IMR-90 (cell line): ENCODE data around the gene FN3KRP. TPM values are rescaled to one million over a fixed set of nuclear protein-coding genes. Genes with fewer than 3 reads are reported as not detected.

Experiments
- ATAC-seq: fragments of 200-7000 bp; cut with Tn5 transposase; 2 replicates; pipeline ENCODE4 v1.9.1; 2020; ENCODE audit warnings: low read depth, mild to moderate bottlenecking, moderate library complexity
- BruUV-seq: library from RNA; stranded (reverse); fragments of 400-500 nt; replicated peaks from 2 replicates; lab custom pipeline; 2021; lab: Mats Ljungman, UMichigan
- CTCF ChIA-PET: fragments of 300-600 bp; formaldehyde crosslinking; extraction: SDS; loops from one replicate; lab custom pipeline; 2021; ENCODE audit warnings: antibody characterized with exemption; lab: Yijun Ruan, JAX
- POLR2A ChIA-PET: fragments of 300-600 bp; sonication (Branson Sonifier 250); formaldehyde crosslinking; loops from one replicate; lab custom pipeline; 2022; ENCODE audit warnings: antibody characterized with exemption; ENCODE audit not compliant: unreplicated experiment; lab: Charles Lee
- DNase-seq: peaks from one replicate; pipeline ENCODE4 v3.0.0; 2013
- H2AFZ ChIP-seq: replicated peaks from 2 replicates; pipeline ENCODE3; 2013; ENCODE audit warnings: low read length, mild to moderate bottlenecking; ENCODE audit not compliant: poor library complexity
- H2AK5ac ChIP-seq: 2 replicates; pipeline ENCODE4 v1.6.1; 2013; ENCODE audit warnings: low read depth, low read length, inconsistent platforms
- H2AK9ac ChIP-seq: replicated peaks from 2 replicates; pipeline ENCODE3; 2013; ENCODE audit warnings: mild to moderate bottlenecking, low read depth, low read length, moderate library complexity; ENCODE audit not compliant: poor library complexity
- H2BK120ac ChIP-seq: 2 replicates; pipeline ENCODE4 v1.6.1; 2013; ENCODE audit warnings: low read depth, low read length, inconsistent platforms
- H2BK15ac ChIP-seq: 3 replicates; pipeline ENCODE4 v1.6.1; 2013; ENCODE audit warnings: low read depth, low read length, inconsistent platforms
- H2BK20ac ChIP-seq: 2 replicates; pipeline ENCODE4 v1.6.1; 2013; ENCODE audit warnings: low read depth, mild to moderate bottlenecking, inconsistent platforms, low read length, moderate library complexity
- H2BK5ac ChIP-seq: 2 replicates; pipeline ENCODE4 v1.6.1; 2013; ENCODE audit warnings: mild to moderate bottlenecking, low read depth, low read length, inconsistent platforms; ENCODE audit not compliant: poor library complexity, severe bottlenecking
- H3K14ac ChIP-seq: replicated peaks from 2 replicates; pipeline ENCODE4 v1.6.1; 2013; ENCODE audit warnings: low read depth, low read length, inconsistent platforms
- H3K18ac ChIP-seq: 2 replicates; pipeline ENCODE4 v1.6.1; 2013; ENCODE audit warnings: low read depth, low read length, control low read depth
- H3K23ac ChIP-seq: 2 replicates; pipeline ENCODE4 v1.6.1; 2013; ENCODE audit warnings: low read depth, low read length, inconsistent platforms
- H3K27ac ChIP-seq: 2 replicates; pipeline ENCODE4 v1.5.1; 2013; ENCODE audit warnings: mild to moderate bottlenecking, control low read depth, low read length; ENCODE audit not compliant: insufficient read depth
- H3K27me3 ChIP-seq: 2 replicates; pipeline ENCODE4 v1.6.1; 2013; ENCODE audit warnings: low read length; ENCODE audit not compliant: control insufficient read depth, insufficient read depth
- H3K36me3 ChIP-seq: 2 replicates; pipeline ENCODE4 v1.6.1; 2013; ENCODE audit warnings: low read length, mixed read lengths; ENCODE audit not compliant: control insufficient read depth, insufficient read depth
- H3K4ac ChIP-seq: 2 replicates; pipeline ENCODE4 v1.6.1; 2013; ENCODE audit warnings: low read depth, low read length, inconsistent platforms
- H3K4me1 ChIP-seq: 2 replicates; pipeline ENCODE4 v1.6.1; 2013; ENCODE audit warnings: low read length, mixed read lengths; ENCODE audit not compliant: control insufficient read depth, insufficient read depth
- H3K4me2 ChIP-seq: 2 replicates; pipeline ENCODE4 v1.6.1; 2013; ENCODE audit warnings: low read depth, mild to moderate bottlenecking, control low read depth, low read length, moderate library complexity
- H3K4me3 ChIP-seq: 2 replicates; pipeline ENCODE4 v1.5.1; 2013; ENCODE audit warnings: low read depth, mild to moderate bottlenecking, control low read depth, low read length, moderate library complexity; ENCODE audit not compliant: insufficient read depth
- H3K56ac ChIP-seq: 2 replicates; pipeline ENCODE4 v1.6.1; 2013; ENCODE audit warnings: low read length, inconsistent platforms; ENCODE audit not compliant: insufficient read depth; ENCODE audit errors: extremely low read depth
- H3K79me1 ChIP-seq, 2 experiments: 2 replicates each; pipeline ENCODE4 v1.6.1; 2013; ENCODE audit warnings: low read length in 2 of 2, inconsistent platforms in 1 of 2, low read depth in 1 of 2
- H3K9ac ChIP-seq: 2 replicates; pipeline ENCODE4 v1.6.1; 2013; ENCODE audit warnings: low read depth, low read length, control low read depth
- H3K9me1 ChIP-seq: 2 replicates; pipeline ENCODE4 v1.6.1; 2013; ENCODE audit warnings: low read length, inconsistent platforms; ENCODE audit not compliant: insufficient read depth
- H3K9me3 ChIP-seq: 2 replicates; pipeline ENCODE4 v1.6.1; 2013; ENCODE audit warnings: low read length; ENCODE audit not compliant: control insufficient read depth, insufficient read depth
- H4K20me1 ChIP-seq: 2 replicates; pipeline ENCODE4 v1.6.1; 2013; ENCODE audit warnings: low read length, inconsistent platforms; ENCODE audit not compliant: insufficient read depth
- H4K5ac ChIP-seq: 2 replicates; pipeline ENCODE4 v1.6.1; 2013; ENCODE audit warnings: mild to moderate bottlenecking, low read depth, low read length, control low read depth
- H4K8ac ChIP-seq, 2 experiments: 2 replicates each; pipeline ENCODE4 v1.6.1; 2013; ENCODE audit warnings: low read depth in 2 of 2, low read length in 2 of 2, control low read depth in 1 of 2, inconsistent platforms in 1 of 2
- H4K91ac ChIP-seq: 2 replicates; pipeline ENCODE4 v1.6.1; 2013; ENCODE audit warnings: low read depth, low read length, inconsistent platforms; ENCODE audit not compliant: insufficient read depth
- CEBPB ChIP-seq: IDR thresholded peaks from 2 replicates; pipeline ENCODE4 v1.6.1; 2012; ENCODE audit warnings: low read depth, low read length, improper control_type of control experiment
- MAZ ChIP-seq: IDR thresholded peaks from 2 replicates; pipeline ENCODE4 v1.6.1; 2012; ENCODE audit warnings: low read depth, mild to moderate bottlenecking, low read length, improper control_type of control experiment, moderate library complexity, borderline replicate concordance
- RFX5 ChIP-seq: IDR thresholded peaks from 2 replicates; pipeline ENCODE4 v1.8.0; 2012; ENCODE audit warnings: low read depth, mild to moderate bottlenecking, low read length, moderate library complexity
- SMC3 ChIP-seq: fragments of 150-350 bp; IDR thresholded peaks from 2 replicates; pipeline ENCODE4 v1.6.1; 2016; ENCODE audit warnings: low read depth, mild to moderate bottlenecking, antibody characterized with exemption, low read length, moderate library complexity
- WGBS, 2 experiments: methylation state at CpG; one replicate each; pipeline versions ENCODE4 v1.1.5 to v1.1.7; 2013; ENCODE audit warnings: missing lambda C conversion rate in 2 of 2; ENCODE audit not compliant: insufficient read length in 1 of 2; ENCODE audit errors: extremely low coverage in 2 of 2; 5-methylcytosine and 5-hydroxymethylcytosine counted together
- dilution Hi-C: fragments of 300-500 bp; cut with HindIII; formaldehyde crosslinking; loops from one replicate; pipeline ENCODE4 v1.14.3; 2018; ENCODE audit warnings: low sequenced_read_pairs; ENCODE audit not compliant: unreplicated experiment
- in situ Hi-C: fragments of 300-500 bp; cut with MboI; formaldehyde crosslinking; loops from 3 replicates; pipeline ENCODE4 v1.14.3; 2019; ENCODE audit warnings: low sequenced_read_pairs, inconsistent platforms, mixed read lengths
- intact Hi-C: fragments of 100-400 bp; cut with micrococcal nuclease; formaldehyde crosslinking; loops from 2 replicates; pipeline ENCODE4 v1.10.0; 2022
- polyA plus RNA-seq, 3 experiments: library from polyadenylated mRNA; depleted of rRNA; stranded (reverse); fragments of >200 nt; gene quantifications; 2 replicates each; pipeline ENCODE4 v1.2.3, GENCODE V29; 2012; ENCODE audit warnings: low replicate concordance in 1 of 3
- total RNA-seq: library from RNA; depleted of rRNA; stranded (reverse); fragments of >200 nt; gene quantifications from 2 replicates; pipeline ENCODE4 v1.2.3, GENCODE V29; 2012

The FN3KRP gene
- total and polyA plus RNA-seq, 2 of the 4 experiments (the other 2 are of a cell fraction), result 18.6 to 20.3 TPM

GRCh38 chr17:82732118-82732743 lies 15.7 kb downstream of the FN3KRP start:
- Histone ChIP-seq H3K23ac (no peak overlapping the region), H3K14ac (no peak overlapping the region), H4K5ac (no peak overlapping the region), H3K9ac (no peak overlapping the region), H2AFZ (no peak overlapping the region), H3K4me1 (peaks cover 7% of the 10 kb centered on the region), H3K27ac (no peak overlapping the region), H4K91ac (no peak overlapping the region), H4K8ac (no peak overlapping the region), H3K56ac (no peak overlapping the region), H3K18ac (no peak overlapping the region), H3K9me3 (peaks cover 8% of the 10 kb centered on the region), H3K9me1 (no peaks in the 10 kb centered on the region), H2BK5ac (no peak overlapping the region), H3K79me1 (peaks cover 0 to 4% of the 10 kb centered on the region in 2 experiments; a peak in 2 of 4 replicates), H2AK5ac (no peak overlapping the region), H2BK15ac (no peak overlapping the region), H3K4me3 (no peak overlapping the region), H3K27me3 (no peaks in the 10 kb centered on the region), H3K36me3 (peaks cover 16% of the 10 kb centered on the region), H2AK9ac (no peak overlapping the region), H2BK20ac (no peak overlapping the region), H4K20me1 (no peaks in the 10 kb centered on the region), H3K4ac (no peak overlapping the region), H3K4me2 (no peak overlapping the region), H2BK120ac (no peak overlapping the region)
- 100% methylated on average over 3 of the region's 13 CpGs; no CpG with 5 or more reads in 1 of the 2 experiments for WGBS, 2 experiments
- DNase-seq, result no peak
- no TSS peak for BruUV-seq
- ATAC-seq, result no peak
- intact Hi-C loops (no loop called here), in situ Hi-C loops (no loop called here), dilution Hi-C loops (no loop called here)
- ChIA-PET POLR2A (no interaction called here), CTCF (no interaction called here)
- no peak for TF ChIP-seq RFX5
- no peak for TF ChIP-seq SMC3
- no peak for TF ChIP-seq MAZ
- TF ChIP-seq CEBPB, result no peak
